ENCODE measurements around the gene NUCKS1. TPM values are rescaled to one million over a fixed set of nuclear protein-coding genes. Genes with fewer than 3 reads are reported as not detected.
A peak's percentile ranks its signal among the peaks of the same experiment; 100 is the strongest.

NUCKS1 gene
- total RNA-seq, 1 donor from 2014 or later = 304 TPM

- Mint-ChIP-seq H3K27ac (peak overlapping the region; percentile 94), H3K4me1 (peaks cover 47% of the 10 kb centered on the region), H3K9me3 (no peaks in the 10 kb centered on the region), H3K27me3 (ENCODE audit: low read depth) (peaks cover 3% of the 10 kb centered on the region), H3K36me3 (no peaks in the 10 kb centered on the region), H3K4me3 (peak overlapping the region; percentile 46)
- no peak for DNase-seq (ENCODE audit: low spot score in 2 of 2, unreplicated experiment in 2 of 2)
- no peak for TF ChIP-seq CTCF (IDR thresholded peaks at IDR 0.05; ENCODE audit: unreplicated experiment)
Observed at GRCh38 chr1:205670611-205671430, 79.2 kb downstream of the NUCKS1 start.

- Mint-ChIP-seq H3K27ac (no peak overlapping the region), H3K9me3 (no peaks in the 10 kb centered on the region), H3K36me3 (no peaks in the 10 kb centered on the region), H3K4me3 (peak overlapping the region; percentile 3), H3K4me1 (peaks cover 53% of the 10 kb centered on the region), H3K27me3 (ENCODE audit: low read depth) (peaks cover 3% of the 10 kb centered on the region)
- DNase-seq (ENCODE audit: low spot score in 2 of 2, unreplicated experiment in 2 of 2) = no peak
- TF ChIP-seq CTCF (IDR thresholded peaks at IDR 0.05; ENCODE audit: unreplicated experiment) = no peak
Observed at GRCh38 chr1:205670150-205670446, 79.9 kb downstream of the NUCKS1 start.

GRCh38 chr1:205669341-205670149, 80.4 kb downstream of the NUCKS1 start:
- Mint-ChIP-seq H3K27me3 (ENCODE audit: low read depth) (peaks cover 3% of the 10 kb centered on the region), H3K36me3 (no peaks in the 10 kb centered on the region), H3K9me3 (no peaks in the 10 kb centered on the region), H3K4me3 (no peak overlapping the region), H3K4me1 (peaks cover 53% of the 10 kb centered on the region), H3K27ac (no peak overlapping the region)
- TF ChIP-seq CTCF (IDR thresholded peaks at IDR 0.05; ENCODE audit: unreplicated experiment) = no peak
- DNase-seq (ENCODE audit: low spot score in 2 of 2, unreplicated experiment in 2 of 2) = no peak

GRCh38 chr1:205668951-205669340, 81.0 kb downstream of the NUCKS1 start:
- H3K27ac Mint-ChIP-seq = no peak overlapping the region
- H3K9me3 Mint-ChIP-seq = no peaks in the 10 kb centered on the region
- peaks cover 53% of the 10 kb centered on the region for H3K4me1 Mint-ChIP-seq
- H3K36me3 Mint-ChIP-seq = no peaks in the 10 kb centered on the region
- peaks cover 3% of the 10 kb centered on the region for H3K27me3 Mint-ChIP-seq (ENCODE audit: low read depth)
- DNase-seq (ENCODE audit: low spot score in 2 of 2, unreplicated experiment in 2 of 2) = no peak
- H3K4me3 Mint-ChIP-seq = no peak overlapping the region
- TF ChIP-seq CTCF (IDR thresholded peaks at IDR 0.05; ENCODE audit: unreplicated experiment) = no peak

- H3K9me3 Mint-ChIP-seq = no peaks in the 10 kb centered on the region
- TF ChIP-seq CTCF (IDR thresholded peaks at IDR 0.05; ENCODE audit: unreplicated experiment) = no peak
- no peaks in the 10 kb centered on the region for H3K36me3 Mint-ChIP-seq
- no peak for DNase-seq (ENCODE audit: low spot score in 2 of 2, unreplicated experiment in 2 of 2)
- peak overlapping the region; percentile 34 for H3K27ac Mint-ChIP-seq
- no peak overlapping the region for H3K4me3 Mint-ChIP-seq
- peaks cover 3% of the 10 kb centered on the region for H3K27me3 Mint-ChIP-seq (ENCODE audit: low read depth)
- H3K4me1 Mint-ChIP-seq = peaks cover 53% of the 10 kb centered on the region
Observed at GRCh38 chr1:205667909-205668643, 81.9 kb downstream of the NUCKS1 start.
